ENCODE results near the gene SLC25A19.

The SLC25A19 gene

DNA sequence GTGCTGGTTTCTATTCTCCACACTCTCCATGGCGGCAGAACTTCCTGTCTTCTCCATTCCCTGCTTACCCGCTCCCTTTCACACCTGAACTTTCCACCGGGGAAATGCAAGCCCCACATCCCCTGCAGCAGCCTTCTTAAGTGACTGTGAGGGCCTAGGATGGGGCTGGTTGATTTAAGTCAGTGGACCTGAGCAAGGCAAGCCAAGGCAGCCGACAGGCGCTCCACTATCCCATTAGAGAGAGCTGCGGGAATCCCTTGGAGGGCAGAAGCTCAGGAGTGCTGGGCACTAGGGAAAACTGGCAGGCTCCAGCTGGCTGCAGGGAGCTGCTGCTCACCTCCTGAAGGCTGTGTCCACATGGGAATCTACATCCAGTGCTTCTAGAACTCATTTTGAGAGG lies 36.1 kb upstream of the SLC25A19 start:
- Histone ChIP-seq H3K4me3 (ENCODE audit: low read length) (no peak overlapping the region), H4K20me1 (ENCODE audit: insufficient read depth, low read length) (peaks cover 23% of the 10 kb centered on the region; the same call in 1 of the 2 replicates), H3K36me3 (replicated peaks; ENCODE audit: low read depth, low read length) (peaks cover 30% of the 10 kb centered on the region), H3K9me3 (ENCODE audit: insufficient read depth, low read length) (no peaks in the 10 kb centered on the region), H3K9ac (ENCODE audit: low read length) (no peak overlapping the region), H3K79me2 (ENCODE audit: low read length) (peaks cover 57% of the 10 kb centered on the region), H3K4me1 (ENCODE audit: low read length) (peaks cover 18% of the 10 kb centered on the region), H3K27ac (ENCODE audit: low read length) (no peak overlapping the region; the same call in 1 of the 2 replicates), H3K27me3 (ENCODE audit: low read depth, low read length) (no peaks in the 10 kb centered on the region), H3K4me2 (ENCODE audit: low read length) (no peak overlapping the region), H2AFZ (ENCODE audit: low read depth, low read length) (no peak overlapping the region)
- no peak for TF ChIP-seq EZH2phosphoT487 (IDR thresholded peaks at IDR 0.05; ENCODE audit: low read depth)
- TF ChIP-seq, protein P1, sequence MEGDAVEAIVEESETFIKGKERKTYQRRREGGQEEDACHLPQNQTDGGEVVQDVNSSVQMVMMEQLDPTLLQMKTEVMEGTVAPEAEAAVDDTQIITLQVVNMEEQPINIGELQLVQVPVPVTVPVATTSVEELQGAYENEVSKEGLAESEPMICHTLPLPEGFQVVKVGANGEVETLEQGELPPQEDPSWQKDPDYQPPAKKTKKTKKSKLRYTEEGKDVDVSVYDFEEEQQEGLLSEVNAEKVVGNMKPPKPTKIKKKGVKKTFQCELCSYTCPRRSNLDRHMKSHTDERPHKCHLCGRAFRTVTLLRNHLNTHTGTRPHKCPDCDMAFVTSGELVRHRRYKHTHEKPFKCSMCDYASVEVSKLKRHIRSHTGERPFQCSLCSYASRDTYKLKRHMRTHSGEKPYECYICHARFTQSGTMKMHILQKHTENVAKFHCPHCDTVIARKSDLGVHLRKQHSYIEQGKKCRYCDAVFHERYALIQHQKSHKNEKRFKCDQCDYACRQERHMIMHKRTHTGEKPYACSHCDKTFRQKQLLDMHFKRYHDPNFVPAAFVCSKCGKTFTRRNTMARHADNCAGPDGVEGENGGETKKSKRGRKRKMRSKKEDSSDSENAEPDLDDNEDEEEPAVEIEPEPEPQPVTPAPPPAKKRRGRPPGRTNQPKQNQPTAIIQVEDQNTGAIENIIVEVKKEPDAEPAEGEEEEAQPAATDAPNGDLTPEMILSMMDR (IDR thresholded peaks at IDR 0.05; ENCODE audit: low read depth, low read length), result no peak

DNA sequence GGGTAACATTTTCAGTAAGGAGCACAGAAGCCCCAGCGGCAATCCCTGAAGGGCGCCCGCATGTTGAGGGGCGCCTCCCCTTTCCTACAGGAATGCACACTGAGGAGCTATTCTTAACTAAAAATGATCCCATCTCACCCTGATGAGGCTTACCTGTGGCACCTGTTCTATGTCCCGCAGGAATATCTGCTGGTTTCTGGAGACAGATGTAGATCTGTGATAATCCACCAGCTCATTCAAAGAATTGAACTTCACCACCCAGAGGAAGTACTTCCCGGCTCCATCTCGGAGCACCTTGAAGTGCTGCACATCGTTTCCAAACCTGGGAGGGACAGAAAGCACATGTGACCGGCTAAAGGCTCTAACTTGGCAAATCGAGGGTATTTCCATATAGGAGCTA lies 32.3 kb upstream of the SLC25A19 start:
- H3K4me2 ChIP-seq (ENCODE audit: low read length), result no peak overlapping the region
- no peak overlapping the region for H3K4me3 ChIP-seq (ENCODE audit: low read length)
- no peaks in the 10 kb centered on the region for H3K27me3 ChIP-seq (ENCODE audit: low read depth, low read length)
- peaks cover 47% of the 10 kb centered on the region for H3K4me1 ChIP-seq (ENCODE audit: low read length)
- H3K9ac ChIP-seq (ENCODE audit: low read length), result no peak overlapping the region
- H3K79me2 ChIP-seq (ENCODE audit: low read length), result peaks cover 54% of the 10 kb centered on the region
- TF ChIP-seq, protein P1 (IDR thresholded peaks at IDR 0.05; ENCODE audit: low read depth, low read length), result no peak
- no peak for TF ChIP-seq EZH2phosphoT487 (IDR thresholded peaks at IDR 0.05; ENCODE audit: low read depth)
- no peak overlapping the region for H2AFZ ChIP-seq (ENCODE audit: low read depth, low read length)
- H3K27ac ChIP-seq (ENCODE audit: low read length), result no peak overlapping the region
- H3K9me3 ChIP-seq (ENCODE audit: insufficient read depth, low read length), result no peaks in the 10 kb centered on the region
- peaks cover 10% of the 10 kb centered on the region; the same call in 1 of the 2 replicates for H4K20me1 ChIP-seq (ENCODE audit: insufficient read depth, low read length)
- peaks cover 56% of the 10 kb centered on the region for H3K36me3 ChIP-seq (replicated peaks; ENCODE audit: low read depth, low read length)

DNA sequence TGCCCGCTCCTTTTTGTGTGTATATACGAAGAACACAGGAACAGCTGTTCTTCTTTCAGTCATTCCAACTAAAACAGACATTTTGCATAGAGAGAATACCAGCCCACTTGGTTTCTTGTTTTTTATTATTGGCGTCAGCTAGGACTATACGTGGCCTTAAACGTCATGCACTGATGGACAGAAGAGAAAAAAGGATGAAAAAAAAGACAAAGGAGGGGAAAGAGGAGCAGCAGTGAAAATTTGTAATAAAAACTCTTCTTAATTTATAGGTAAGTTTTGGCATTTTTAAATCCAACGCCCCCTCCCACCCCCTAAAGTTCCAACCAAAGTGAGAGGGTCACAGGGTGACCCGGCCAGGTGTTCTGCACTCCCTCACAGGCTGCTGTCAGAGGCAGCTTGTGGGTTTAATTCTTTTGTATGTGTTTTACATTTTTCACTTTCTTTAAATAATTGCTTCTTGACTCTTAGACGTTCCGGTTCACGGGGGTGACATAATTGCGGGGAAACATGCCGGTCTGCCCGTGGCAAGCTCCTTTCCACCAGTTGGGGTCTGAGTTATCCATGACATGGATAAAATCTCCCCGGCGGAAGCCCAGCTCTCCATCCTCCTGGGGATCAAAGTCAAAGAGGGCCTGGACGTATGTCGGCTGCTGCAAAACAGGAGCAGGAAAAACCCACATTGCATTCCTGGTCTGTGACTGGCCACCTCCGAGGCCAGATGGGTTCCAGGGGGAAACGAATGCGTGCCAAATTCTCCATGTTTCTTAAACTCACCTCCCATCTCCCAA lies 30.9 kb upstream of the SLC25A19 start:
- Histone ChIP-seq H3K36me3 (replicated peaks; ENCODE audit: low read depth, low read length) (peaks cover 50% of the 10 kb centered on the region), H2AFZ (ENCODE audit: low read depth, low read length) (no peak overlapping the region), H3K27ac (ENCODE audit: low read length) (peak overlapping the region; percentile 43), H3K27me3 (ENCODE audit: low read depth, low read length) (no peaks in the 10 kb centered on the region), H3K4me1 (ENCODE audit: low read length) (peaks cover 56% of the 10 kb centered on the region), H3K79me2 (ENCODE audit: low read length) (peaks cover 41% of the 10 kb centered on the region), H3K9me3 (ENCODE audit: insufficient read depth, low read length) (no peaks in the 10 kb centered on the region), H3K4me2 (ENCODE audit: low read length) (peak overlapping the region; percentile 46), H3K4me3 (ENCODE audit: low read length) (peak overlapping the region; percentile 18), H4K20me1 (ENCODE audit: insufficient read depth, low read length) (0 out of 2 replicates have a peak, but pooled peaks cover 2% of the 10 kb centered on the region), H3K9ac (ENCODE audit: low read length) (peak overlapping the region; percentile 19; the same call in 1 of the 2 replicates)
- TF ChIP-seq, protein P1 (IDR thresholded peaks at IDR 0.05; ENCODE audit: low read depth, low read length), result no peak
- no peak for TF ChIP-seq EZH2phosphoT487 (IDR thresholded peaks at IDR 0.05; ENCODE audit: low read depth)

DNA sequence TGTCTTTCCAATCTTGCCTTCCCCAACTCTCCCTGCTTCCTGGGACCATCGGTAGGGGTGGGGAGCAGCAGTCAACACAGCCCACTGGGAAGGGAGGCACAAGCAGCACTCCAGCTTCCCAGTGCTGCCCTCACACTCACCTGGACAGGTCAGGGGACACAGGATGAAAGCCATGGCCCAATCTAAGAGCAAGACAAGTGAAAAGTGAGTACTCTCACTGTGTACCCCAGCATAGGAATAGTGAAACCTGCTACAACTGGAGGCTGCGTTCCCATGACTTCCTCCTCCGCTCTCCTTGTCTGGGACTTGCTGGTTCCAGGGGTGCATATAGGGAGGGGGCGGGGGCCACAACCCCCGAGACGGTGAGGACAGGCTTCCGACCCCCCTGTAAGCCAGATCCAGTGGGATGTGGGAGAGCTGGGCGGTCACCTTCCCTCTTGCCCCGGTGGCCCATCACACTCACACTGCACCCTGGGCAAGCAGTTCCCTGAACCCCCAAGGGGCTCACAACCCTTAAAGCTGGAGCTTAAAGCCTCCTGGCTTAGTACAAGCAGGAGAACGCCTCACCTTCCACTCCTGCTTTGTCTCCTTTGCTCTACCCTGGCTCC lies 29.5 kb upstream of the SLC25A19 start:
- Histone ChIP-seq H3K4me1 (ENCODE audit: low read length) (peaks cover 63% of the 10 kb centered on the region), H3K4me3 (ENCODE audit: low read length) (no peak overlapping the region), H3K79me2 (ENCODE audit: low read length) (peaks cover 34% of the 10 kb centered on the region), H3K9ac (ENCODE audit: low read length) (no peak overlapping the region), H3K36me3 (replicated peaks; ENCODE audit: low read depth, low read length) (peaks cover 51% of the 10 kb centered on the region), H4K20me1 (ENCODE audit: insufficient read depth, low read length) (0 out of 2 replicates have a peak, but pooled peaks cover 2% of the 10 kb centered on the region), H3K27ac (ENCODE audit: low read length) (0 out of 2 replicates have a peak overlapping the region, but pooled peaks have one; percentile 20), H3K9me3 (ENCODE audit: insufficient read depth, low read length) (no peaks in the 10 kb centered on the region), H3K27me3 (ENCODE audit: low read depth, low read length) (no peaks in the 10 kb centered on the region), H2AFZ (ENCODE audit: low read depth, low read length) (no peak overlapping the region), H3K4me2 (ENCODE audit: low read length) (no peak overlapping the region)
- TF ChIP-seq EZH2phosphoT487 (IDR thresholded peaks at IDR 0.05; ENCODE audit: low read depth), result no peak
- TF ChIP-seq, protein P1 (IDR thresholded peaks at IDR 0.05; ENCODE audit: low read depth, low read length), result no peak

Data from OCI-LY3 (cell line).